HL-60/S4 (cell line): Measurements from ENCODE around the gene TMEM63B.

ENCODE experiments used
- in situ Hi-C: fragments of 300-500 bp; cut with MboI; formaldehyde crosslinking; loops from 2 replicates; pipeline ENCODE4 v1.14.3; 2022; ENCODE audit warnings: low sequenced_read_pairs

Gene TMEM63B

DNA sequence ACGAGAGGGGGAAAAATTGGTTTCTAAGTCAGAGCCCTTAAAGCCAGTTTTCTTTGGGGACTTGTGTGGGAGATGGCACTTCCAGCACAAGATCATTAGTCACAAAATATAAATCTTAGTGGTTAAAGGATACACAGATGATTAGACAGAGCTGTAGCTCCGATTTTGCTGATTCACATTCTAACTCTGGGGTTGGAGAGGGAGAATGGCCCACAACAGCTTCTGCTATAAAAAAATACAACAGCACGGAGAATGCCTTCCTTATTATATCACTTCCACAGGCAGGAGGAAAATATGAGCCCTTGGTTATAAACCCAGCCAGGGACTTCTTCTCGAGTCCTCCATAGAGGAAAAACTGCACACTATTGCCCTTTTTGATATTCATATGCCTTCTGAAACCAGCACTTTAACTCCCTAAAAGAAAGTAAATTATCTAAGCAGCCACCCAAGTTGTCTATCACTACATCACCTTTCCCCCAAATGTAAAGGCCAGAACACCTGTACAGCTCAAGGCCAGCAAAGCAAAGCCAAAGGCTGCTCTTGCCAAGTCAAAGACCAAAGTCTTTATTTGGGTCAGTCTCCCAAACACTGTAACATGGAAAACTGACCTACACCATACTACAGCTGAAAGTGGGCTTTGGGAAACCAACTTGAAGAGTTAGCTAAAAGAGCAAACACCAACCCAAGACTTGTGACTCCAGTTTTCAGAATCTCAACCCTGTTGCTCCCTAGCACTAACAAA, 10.5 kb upstream of the TMEM63B start:
- in situ Hi-C loops: no loop called here

DNA sequence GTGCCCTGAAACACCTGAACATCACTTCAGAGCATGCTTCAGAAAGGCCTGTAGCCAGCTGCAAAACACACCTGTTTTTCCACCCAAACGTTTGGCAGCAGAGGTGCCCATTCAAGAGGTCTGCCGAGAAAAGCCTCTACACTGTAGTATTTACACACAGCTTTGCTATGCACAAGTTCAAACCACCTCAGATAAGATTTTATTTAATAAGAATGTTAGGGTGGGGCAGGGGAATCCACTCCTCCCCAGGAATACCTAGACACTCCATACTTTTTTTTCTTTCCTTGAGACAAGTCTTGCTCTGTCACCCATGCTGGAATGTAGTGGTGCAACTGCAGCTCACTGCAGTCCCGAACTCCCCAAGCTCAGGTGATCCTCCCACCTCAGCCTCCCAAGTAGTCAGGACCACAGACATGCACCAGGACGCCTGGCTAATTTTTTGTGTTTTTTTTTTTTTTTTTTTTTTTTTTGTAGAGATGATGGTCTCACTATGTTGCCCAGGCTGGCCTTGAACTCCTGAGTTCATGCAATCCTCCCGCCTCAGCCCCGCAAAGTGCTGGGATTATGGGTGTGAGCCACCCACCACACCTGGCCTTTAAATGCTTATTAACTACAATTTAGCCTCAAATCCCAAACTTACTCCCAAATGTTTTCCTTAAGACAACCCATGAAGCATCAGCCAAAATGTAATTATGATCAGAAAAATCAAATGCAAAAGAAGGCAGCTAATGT, 9.8 kb upstream of the TMEM63B start:
- in situ Hi-C loops: no loop called here

DNA sequence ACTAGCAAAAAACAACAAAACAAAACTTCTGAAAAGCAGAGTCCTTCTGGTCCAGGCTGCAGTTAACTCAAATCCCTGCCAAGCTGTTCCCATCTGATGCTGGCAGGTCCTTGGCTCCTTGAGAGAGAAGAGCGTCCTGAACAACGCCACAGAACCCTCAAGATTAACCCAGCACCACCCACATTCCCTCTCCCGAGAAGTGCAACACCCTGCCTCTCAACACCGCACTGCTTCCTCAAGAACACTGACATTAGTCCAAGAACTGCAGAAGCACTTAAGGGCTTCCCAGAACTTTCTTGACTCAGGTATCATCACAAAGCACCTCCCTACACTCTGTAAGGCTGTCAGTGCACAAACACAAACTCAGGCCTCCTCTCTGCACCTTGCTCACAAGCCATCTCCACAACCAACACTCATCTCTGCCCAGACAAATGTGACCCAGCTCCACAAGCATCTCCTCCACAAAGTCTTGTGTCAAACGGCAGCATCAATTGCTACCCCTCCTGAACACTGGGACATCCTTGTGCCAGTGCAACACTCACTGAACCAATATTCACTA, 7.6 kb upstream of the TMEM63B start:
- in situ Hi-C loops: no loop called here

DNA sequence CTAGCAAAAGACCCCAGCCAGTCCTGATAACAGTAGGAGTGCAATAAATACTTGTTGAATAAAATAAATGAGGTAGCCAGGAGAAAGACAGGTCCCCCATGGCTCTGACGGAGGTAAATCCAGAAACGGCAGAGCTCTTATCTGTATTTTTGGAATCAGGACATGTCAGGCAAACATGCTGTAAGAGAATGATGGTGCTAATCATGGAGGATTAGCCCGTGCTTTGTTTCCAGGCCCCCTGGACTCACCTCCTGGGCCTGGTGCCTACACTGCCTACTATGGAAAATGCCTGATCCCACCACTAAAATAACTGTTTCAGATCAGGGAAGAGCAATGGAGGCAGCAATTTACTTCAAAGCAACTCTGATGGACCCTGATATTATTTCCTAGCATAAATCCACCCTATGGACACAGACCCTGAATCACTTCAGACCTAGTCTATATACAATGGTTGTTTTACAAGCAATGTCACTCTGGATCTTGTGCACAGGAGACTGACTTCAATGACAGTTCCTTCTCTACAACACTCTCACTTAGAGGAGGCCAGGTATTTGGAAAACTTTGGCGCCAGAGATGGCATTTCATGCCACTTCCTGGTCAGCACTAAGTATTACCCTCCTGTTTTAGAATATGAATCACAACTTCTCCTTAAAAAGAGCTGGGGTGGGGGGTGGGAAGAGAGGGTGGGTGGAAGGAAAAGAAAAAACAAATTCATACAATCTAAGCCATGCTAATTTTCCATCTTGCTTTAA, 6.5 kb upstream of the TMEM63B start:
- in situ Hi-C loops: no loop called here

DNA sequence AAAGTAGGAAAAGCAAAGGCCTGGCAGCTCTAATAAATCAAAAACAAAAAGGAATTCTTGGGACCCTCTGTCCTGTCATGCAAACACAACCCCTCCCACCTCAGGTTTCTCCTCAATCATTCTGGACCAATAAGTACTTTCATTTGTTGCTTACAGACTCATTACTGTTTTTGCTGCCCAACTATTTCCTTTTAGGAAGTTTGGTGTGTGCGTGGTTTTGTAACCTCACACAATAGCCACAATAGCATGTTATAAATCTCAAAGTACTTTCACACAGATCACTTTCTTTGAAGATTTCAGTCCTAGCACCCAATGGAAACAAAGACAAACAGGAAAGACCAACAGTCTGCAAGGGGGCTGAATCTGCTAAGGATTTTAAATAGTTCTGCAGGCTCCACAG, 4.6 kb upstream of the TMEM63B start:
- in situ Hi-C loops: no loop called here

DNA sequence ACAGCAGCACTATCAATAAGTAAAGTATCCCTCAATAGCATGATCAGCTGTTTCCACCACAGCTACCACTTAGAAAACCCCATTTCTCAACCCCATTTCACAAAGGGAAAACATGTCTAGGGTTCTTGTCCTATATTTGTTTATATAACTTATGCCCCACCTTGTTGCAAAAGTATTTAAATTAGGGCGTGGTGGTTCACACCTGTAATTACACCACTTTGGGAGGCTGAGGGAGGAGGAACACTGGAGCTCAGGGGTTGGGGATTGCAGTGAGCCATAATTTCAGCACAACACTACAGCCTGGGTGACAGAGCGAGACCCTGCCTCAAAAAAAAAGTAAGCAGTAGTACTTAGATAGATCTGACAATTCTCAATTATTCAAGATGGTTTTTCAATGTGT, 3.8 kb upstream of the TMEM63B start:
- in situ Hi-C loops: no loop called here

DNA sequence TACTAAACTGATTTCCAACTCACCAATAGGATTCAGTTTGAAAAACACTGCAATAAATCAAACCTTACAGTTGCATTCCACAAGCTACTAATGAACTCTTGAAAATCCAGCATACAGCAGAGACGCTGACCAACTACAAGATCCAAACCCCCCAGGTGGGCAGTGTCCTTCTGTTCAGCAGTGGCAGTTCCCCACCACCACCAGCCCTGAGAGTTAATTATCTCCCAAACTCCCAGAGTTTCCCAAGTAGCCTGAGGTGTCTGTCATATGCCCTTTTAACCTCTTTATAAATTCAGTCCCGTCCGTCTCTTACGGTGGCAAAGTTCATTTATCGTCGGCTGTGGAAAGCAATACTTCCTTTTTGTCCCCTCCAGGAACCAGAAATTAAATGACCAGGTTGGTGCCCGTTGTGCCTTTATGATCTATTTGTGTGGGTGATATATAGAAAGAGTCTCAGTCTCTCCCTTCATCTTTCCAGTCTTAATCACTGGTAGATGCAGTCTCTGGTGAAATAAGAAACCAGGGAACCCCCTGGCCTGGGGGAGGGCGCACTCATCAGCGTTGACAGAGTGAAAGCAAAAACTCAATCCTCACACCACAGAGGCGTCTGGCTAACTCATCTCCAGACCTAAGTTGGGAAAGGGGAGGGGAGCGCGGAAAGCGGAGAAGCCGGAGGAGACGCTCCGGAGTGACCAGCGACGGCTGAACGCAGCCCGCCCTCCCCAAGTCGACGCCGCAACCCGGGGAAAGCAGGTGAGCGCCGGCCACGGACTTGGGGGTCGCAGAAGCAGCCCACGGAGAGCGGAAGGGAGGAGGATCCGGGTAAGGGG, 819 bp upstream of the TMEM63B start:
- in situ Hi-C loops: no loop called here

DNA sequence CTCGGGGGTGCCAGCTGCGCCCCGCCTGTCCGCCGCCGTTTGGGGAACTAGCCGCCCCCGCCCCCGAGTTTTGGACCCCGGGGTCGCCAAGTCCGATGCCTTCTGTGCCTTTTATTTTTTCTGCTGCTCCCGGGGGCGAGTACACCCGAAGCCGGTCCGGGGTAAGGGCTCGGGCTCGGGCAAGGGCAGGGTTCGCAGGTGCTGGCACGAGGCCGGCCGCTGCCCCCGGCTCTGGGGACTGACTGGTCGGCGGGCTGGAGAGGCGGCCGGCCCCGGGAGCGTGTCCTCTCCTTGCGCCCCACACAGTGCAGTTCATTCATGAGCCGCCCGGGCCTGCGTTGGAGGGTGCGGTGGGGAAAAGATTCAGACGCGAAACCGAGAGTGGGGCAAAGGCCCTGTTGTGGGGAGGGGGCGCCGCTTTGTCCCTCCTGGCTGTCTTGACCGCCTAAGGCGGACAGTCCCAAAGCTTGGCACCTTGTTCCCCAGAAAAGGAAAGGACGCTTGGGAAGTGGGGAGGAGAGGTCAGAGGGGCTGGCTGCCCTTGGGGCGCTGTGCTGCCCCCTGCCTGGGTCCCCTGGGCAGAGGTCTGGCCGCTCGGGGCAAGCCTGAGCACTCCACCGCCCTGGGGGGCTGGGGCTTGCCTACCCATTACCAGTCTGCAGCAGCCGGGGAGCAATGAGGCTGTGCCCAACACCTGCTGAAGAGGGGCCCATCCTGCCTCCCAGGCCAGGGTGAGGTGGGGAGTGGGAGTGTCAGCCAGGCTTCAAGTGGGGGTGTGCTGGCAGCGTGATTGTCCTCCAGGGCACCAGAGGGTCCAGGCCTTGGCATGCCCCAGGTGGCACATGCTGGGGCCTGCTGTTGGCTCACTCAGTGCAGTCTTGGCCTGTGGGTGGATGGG, 915 bp downstream of the TMEM63B start:
- in situ Hi-C loops: no loop called here

DNA sequence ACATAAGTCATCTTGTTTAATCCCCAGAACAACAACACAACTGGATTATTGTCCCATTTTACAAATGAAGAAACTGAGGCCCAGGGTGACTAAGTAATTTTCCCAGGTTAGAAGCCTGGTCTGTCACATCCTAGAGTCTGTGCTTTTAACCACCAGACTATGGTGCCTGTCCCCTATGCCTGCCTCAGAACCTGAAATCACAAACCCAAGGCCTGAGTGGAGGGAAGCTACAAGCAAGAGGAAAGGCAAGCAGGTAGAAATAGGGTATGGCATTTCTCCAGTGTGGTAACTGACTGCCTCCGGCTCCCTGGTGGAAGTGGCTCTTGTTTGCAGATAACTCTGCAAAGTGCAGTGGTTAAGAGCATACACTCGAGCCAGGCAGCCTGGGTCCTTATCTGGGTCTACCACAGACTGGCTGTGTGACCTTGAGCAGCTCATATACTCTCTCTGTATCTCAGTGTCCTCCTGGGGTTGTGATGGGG, 2.5 kb downstream of the TMEM63B start:
- in situ Hi-C loops: no loop called here

DNA sequence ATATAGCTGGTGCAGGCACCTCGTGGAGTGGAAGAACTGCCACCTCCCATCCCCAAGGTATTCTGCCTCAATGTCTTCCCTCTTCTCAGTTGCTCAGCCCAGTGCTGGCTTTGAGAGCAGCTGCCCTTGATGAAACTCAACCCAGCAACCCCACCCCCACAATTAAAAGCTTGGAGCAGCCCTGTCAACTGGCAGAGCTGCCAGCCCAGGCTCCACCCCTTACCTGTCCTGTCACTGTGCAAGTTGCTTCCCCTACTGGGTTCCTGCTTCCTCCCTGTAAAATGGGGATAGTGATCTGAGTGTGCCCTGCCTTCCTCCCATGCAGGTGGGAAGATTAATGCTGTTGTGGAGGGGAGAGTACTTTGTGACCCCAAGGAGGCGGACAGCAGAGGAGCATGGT, 4.5 kb downstream of the TMEM63B start:
- in situ Hi-C loops: no loop called here

DNA sequence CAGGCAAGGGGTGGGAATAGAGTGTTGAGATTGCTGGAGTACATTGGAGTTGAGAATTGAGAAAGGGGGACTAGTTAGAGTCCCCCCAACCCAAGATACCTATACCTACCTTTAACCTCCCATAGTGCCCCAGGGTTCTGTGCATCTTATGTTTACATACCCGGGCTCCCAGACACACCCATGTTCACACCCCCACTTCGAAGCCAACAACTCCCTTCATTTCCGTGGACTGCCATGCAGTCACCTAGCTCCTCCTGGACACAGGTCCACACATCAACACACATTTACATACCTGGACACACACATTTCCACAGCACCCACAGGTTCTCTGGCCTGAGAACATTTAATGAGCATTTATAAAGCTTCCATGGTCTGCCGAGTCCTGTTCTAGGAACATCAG, 5.1 kb downstream of the TMEM63B start:
- in situ Hi-C loops: no loop called here

DNA sequence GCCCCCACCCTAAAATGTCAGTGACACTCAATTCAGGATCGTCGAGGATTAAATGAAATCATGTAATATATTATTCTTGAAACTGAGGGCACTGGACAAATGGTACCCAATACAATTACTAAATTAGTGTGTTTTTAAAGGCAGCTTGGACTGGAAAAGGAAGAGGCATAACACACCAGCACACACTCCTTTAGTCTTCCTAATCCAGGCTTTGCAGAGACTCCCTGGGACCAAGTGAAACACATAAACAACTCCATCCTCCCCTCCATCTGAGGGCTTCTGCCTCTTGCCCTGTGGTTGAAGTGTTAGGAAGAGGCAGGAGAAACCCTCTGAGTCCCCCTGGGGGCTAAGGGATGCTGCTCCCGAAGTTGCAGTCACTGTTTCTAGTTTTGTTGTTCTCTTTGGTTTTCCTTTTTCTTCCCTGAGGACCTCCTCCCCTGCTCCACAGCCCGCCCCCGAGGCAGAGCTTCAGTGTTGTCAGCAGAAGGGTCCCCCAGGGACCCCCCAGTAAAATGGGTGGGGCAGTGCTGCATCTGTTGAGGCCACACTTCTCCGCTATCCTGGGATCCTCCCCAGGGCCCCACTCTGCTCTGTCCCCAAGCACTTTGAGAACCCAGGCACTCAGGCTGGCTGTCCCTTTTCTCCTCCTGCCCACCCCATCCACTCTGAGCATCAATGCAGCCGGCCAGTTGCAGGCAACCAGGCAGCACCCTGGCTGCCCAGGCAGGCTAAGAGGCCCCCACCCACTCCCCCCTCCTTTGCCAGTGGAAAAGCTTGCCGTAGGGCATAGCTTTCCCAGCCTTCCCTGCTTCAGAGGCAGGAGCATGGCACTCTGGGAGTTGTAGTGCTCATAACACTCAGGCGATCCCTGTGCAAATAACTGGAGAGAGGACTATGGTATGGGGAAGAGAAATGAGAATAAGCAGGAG, 5.9 kb downstream of the TMEM63B start:
- in situ Hi-C loops: no loop called here

DNA sequence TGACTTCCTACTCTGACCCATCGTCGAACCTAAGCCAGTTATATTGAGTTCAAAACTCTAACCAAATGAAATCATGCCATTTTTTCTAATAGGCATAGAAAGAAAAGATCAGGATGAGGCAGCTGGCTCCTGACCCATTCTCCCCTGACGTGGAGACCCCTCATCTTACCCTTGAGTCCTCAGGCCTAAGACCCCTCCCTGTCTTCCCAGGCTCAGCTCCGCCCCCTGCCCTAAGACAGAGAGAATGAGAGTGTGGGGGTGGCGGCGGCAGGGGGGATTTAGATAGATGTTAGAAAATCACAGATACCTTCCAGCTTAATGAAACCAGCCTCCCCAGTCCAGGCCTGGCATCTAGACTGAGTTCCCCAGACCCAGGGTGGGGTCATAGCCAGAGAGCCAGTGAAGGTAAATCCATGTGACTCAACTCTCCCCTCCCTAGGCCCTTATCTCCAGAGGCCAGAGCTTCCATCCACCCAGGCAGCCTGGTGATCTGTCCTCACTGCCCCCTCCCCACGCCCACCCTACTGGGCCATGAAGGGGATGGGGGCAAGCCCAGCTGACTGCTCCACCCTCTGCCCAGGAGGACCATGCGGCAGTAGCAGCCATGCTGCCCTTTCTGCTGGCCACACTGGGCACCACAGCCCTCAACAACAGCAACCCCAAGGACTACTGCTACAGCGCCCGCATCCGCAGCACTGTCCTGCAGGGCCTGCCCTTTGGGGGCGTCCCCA, 6.8 kb downstream of the TMEM63B start:
- in situ Hi-C loops: no loop called here

DNA sequence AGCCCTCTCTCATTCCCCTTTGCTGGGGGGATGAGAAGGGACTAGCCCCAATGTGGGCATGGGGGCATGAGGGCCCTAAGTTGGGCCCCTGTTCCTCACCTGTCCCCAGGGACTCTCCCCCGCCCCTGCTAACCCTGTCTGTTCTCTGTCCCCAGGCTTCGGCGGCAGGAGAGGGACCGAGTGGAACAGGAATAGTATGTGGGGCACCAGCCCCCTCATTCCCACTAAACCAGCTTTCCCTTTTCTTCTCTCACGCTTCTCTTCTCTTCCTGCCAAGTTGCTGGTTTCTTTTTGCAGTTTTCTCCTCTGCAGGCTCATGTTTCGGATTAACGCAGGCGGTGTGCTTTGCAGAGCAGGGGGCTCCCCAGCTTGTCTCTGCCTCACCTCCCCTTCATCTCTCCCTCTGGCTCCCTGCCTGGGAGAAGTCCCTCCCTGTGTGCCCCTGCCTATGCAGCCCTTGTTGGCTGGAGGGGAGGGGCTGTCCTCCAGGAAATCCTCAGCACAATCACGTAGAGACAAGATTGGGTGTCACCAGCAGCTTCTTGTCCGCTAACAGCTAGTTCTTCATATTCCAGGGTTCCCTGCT, 7.9 kb downstream of the TMEM63B start:
- in situ Hi-C loops: no loop called here

DNA sequence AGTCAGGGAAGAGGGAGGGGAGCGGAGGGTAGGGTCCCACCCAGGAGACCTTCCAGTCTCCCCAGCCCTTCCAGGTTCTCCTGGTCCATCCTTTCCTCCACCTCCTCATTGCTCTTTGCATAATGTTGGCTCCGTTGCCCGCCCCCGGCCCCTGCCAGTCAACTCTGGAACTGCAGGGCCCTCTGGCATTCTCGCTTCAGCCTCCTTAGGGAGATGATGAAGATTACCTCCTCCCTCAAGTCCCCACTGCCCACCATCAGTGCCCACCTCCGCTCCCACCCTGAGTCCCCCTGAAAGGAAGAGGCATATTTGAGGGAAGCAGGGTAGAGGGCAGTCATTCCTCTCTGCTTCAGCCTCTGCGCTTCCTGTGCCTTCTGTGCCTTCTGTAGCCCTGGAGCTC, 8.5 kb downstream of the TMEM63B start:
- in situ Hi-C loops: no loop called here

DNA sequence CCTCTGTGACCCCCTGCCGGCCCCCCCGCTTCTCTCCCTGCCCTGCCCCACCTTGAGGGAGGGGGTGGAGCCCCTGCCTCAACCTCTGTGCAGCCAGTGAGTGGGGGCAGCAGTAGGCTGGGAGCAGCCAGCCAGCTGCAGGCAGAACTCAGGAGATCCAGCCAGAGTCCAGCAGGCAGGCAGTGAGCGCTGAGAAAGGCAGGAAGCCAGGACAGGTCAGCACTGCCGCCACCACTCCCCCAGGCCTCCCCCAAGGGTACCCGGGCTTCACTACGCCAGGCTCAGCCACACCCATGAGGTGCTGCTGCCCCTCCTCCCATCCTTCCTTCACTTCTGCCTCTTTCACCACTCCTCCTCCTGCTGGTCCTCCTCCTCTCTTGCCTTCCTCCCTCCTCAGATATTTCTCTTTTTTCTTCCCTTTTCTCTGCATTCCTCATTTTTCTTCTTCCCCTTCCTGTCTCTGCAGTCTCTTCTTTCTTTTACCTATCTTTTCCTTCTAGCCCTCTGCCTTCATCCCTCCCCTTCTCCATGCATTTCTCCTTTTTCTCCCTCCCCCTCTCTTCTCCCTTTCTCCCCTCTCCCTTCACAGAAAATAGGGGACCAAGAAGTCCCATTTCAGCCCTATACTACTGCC, 11.5 kb downstream of the TMEM63B start:
- in situ Hi-C loops: no loop called here

DNA sequence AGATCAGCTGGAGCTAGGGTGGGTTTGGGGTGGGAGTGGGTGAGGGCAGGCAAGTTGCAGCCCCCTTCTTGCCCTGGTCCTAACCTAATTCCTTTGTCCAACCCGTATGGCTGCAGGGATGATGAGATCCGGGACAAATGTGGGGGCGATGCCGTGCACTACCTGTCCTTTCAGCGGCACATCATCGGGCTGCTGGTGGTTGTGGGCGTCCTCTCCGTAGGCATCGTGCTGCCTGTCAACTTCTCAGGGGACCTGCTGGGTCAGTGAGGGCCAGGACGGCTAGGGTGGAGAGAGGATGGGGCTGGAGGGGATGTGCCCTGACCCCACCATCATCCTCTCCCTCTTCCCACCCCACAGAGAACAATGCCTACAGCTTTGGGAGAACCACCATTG, 12.0 kb downstream of the TMEM63B start:
- in situ Hi-C loops: no loop called here
